ENCODE measurements around the gene PAPOLG.

DNA sequence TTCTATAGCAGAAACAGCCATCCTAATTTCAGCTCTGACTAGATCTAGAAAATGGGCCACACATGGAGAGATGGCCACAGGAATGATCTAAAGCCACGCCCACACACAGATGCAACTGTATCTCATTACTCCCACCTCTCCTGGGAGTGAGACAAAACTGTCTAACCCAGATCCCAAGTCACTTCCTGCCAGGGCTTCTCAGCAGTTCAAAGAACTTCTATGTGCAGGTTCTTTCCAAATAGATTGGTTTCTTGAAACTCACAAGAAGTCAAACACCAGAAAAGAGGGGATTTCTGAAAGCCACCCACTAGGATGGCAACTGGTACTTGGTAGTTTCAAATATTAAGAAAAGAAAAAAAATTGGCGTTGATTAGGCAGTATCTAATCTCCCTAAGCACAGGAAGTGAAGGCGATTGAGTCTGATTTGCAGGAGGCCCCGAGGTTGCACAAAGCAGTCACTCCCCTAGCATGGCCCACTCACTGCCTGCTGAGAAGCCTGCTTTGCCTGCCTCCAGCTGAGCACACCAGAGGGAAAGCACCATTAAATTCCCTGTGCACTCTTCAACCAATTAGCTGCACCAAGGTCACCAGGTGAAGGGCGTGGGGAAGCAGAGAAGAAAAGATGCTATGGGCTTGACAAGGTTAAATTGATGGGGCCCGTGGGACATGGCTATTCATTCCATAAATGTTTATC is 51.1 kb downstream of the PAPOLG start:
- TF ChIP-seq, protein P1, sequence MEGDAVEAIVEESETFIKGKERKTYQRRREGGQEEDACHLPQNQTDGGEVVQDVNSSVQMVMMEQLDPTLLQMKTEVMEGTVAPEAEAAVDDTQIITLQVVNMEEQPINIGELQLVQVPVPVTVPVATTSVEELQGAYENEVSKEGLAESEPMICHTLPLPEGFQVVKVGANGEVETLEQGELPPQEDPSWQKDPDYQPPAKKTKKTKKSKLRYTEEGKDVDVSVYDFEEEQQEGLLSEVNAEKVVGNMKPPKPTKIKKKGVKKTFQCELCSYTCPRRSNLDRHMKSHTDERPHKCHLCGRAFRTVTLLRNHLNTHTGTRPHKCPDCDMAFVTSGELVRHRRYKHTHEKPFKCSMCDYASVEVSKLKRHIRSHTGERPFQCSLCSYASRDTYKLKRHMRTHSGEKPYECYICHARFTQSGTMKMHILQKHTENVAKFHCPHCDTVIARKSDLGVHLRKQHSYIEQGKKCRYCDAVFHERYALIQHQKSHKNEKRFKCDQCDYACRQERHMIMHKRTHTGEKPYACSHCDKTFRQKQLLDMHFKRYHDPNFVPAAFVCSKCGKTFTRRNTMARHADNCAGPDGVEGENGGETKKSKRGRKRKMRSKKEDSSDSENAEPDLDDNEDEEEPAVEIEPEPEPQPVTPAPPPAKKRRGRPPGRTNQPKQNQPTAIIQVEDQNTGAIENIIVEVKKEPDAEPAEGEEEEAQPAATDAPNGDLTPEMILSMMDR (IDR thresholded peaks at IDR 0.05; ENCODE audit: insufficient read depth, low read length, poor library complexity, severe bottlenecking) = no peak
- TF ChIP-seq EZH2phosphoT487 (conservative IDR thresholded peaks at IDR 0.05; ENCODE audit: low read length) = no peak

All from SU-DHL-6 (cell line).